Activated gamma-delta T cell (primary cell): ENCODE data around the gene TMCC2.
"Not testable (repeated sequence)": the region's sequence is repeated elsewhere in the genome, so short reads cannot be mapped to it uniquely, and the experiment has no call there.

Experiments used
- DNase-seq: peaks from one replicate; lab custom pipeline; 2025; lab: John Stamatoyannopoulos, UW

TMCC2 gene

DNA sequence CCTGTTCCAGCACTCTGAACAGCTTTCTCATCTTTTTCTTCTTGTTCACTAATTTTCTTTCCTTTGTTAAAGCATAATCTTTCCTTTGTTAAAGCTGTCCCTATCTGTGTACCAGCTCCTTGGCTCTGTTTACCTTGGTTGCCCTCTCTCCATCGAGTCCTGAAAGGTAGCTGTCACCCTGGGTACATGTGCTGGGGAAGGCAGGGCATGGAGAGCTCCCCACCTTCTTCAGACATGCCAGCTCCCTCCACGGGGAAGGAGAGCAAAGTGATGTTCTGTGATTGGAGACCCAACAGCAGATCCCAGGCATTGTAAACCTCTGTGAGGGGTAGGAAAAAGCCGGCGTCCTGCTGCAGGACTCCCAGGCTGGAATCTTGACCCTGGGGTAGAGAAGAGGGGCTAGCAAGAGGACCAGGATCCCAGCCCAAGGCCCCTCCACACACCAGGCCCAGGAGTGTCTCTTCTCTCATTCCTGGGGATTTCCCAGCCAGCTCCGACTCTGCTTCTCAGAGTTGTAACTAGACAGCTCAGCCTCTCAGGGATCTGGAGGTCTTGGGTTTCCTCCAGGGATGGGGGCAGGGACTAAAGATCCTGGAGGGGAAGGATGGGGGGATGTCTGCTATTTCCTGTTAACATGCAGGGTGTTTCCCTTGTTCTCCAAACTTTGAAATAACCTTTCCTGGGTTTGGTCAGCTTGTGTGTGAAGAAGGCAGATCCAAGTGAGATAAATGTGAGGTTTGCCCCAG, 34.4 kb downstream of the TMCC2 start:
- DNase-seq, result no peak

DNA sequence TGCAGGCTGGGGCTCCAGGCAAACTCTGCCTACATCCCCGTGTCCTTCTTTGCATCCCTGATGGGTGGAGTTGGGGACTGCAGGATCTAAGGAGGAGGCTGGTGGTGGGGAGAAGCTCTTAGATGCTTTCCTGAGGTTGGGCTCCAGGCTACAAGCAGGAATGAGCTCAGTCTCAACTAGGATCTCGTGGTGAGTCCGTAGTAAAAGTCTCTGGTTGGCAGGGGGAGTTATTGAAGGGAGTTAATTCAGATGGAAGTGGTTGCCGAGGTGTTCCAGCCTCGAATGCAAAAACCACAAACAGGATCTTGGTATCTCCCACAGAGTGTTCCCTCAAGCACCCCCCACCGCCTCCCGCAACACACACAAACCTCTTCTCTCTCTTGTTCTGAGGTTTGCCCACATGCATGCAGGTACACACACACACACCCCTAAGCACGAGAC, 35.0 kb downstream of the TMCC2 start:
- no peak for DNase-seq

- no peak for DNase-seq
These were observed 35.9 kb downstream of the TMCC2 start for GRCh38 chr1:205263580-205264190.

DNA sequence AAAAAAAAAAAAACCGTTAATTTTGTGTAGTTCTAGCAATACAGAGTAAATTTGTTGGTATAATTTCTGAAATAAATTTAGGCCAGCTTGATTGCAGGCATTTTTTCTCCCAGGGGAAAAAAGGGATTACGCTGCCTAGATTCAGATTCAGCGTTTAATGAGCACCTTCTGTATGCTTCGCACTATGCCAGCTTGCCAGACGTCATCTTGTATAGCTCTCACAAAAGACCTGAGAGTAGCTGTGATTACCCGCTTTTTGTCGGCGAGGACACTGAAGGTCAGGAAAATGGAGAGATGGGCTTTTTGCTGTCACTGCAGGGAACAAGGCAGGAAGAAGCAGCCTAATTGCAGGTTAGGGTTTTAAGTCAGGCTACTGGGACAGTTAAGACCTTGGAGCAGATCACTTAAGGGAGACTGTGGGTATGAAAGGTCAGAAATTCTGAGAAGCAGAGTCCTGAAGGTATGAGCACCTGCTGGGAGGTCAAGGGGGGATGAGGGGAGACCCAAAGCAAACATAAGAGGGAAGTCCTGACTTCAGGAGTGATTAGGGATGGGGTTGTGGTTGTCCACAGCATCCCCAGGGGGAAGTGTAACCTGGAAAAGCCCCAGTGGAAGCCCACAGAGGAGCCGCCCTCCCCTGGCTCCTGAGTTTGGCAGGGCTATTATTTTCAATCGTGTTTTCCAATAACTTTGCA, 39.0 kb downstream of the TMCC2 start:
- DNase-seq, result no peak

- no peak for DNase-seq
These were observed 39.7 kb downstream of the TMCC2 start for GRCh38 chr1:205267306-205267902.

DNA sequence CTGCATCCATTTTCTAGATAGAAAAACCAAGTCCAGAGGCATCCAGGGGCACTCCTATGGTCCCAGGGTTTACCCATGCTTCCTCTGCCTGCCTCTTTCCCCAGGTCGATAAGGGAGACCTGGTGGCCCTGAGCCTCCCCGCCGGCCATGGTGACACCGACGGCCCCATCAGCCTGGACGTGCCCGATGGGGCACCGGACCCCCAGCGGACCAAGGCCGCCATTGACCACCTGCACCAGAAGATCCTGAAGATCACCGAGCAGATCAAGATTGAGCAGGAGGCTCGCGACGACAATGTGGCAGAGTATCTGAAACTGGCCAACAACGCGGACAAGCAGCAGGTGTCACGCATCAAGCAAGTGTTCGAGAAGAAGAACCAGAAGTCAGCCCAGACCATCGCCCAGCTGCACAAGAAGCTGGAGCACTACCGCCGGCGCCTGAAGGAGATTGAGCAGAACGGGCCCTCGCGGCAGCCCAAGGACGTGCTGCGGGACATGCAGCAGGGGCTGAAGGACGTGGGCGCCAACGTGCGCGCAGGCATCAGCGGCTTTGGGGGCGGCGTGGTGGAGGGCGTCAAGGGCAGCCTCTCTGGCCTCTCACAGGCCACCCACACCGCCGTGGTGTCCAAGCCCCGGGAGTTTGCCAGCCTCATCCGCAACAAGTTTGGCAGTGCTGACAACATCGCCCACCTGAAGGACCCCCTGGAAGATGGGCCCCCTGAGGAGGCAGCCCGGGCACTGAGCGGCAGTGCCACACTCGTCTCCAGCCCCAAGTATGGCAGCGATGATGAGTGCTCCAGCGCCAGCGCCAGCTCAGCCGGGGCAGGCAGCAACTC, 41.3 kb downstream of the TMCC2 start:
- no peak for DNase-seq

DNA sequence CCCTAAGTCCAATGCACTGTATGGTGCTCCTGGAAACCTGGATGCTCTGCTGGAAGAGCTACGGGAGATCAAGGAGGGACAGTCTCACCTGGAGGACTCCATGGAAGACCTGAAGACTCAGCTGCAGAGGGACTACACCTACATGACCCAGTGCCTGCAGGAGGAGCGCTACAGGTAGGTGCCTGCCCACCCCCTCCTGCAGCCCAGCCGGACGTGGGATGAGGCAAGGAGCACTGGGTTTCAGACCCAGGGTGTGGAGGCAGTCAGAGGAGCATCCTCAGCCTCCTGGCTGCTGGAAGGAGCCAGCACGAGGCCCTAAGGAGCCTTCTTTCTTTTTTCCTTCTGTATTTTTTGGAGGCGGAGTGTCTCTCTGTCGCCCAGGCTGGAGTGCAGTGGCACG, 42.0 kb downstream of the TMCC2 start:
- DNase-seq, result no peak

GRCh38 chr1:205270271-205270670, 42.5 kb downstream of the TMCC2 start:
- DNase-seq, result no peak

DNA sequence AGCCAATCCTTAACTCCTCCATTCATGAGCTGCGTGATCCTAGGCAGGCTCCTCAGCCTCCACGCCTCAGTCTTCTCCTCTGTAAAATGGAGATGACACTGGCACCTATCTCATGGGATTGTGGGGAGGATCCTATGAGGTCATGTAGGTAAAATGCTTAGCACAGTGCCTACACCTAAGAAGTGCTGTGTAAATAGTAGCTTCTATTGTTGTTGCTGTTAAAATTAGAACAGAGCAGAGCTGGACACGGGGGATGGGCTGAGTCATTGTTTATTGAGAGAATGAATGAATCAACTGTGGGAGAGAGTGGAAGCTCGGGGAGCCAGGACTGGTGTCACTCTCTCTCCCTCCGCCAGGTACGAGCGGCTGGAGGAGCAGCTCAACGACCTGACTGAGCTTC, 43.0 kb downstream of the TMCC2 start:
- no peak for DNase-seq

- no peak for DNase-seq
These were observed 43.5 kb downstream of the TMCC2 start for GRCh38 chr1:205271277-205271676.

DNA sequence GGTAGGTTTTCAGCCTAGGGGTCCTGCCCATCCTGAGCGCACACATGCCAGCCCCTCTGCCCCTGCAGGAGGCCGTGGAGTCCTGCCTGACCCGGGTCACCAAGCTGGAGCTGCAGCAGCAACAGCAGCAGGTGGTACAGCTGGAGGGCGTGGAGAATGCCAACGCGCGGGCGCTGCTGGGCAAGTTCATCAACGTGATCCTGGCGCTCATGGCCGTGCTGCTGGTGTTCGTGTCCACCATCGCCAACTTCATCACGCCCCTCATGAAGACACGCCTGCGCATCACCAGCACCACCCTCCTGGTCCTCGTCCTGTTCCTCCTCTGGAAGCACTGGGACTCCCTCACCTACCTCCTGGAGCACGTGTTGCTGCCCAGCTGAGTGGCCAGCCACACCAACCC, 44.0 kb downstream of the TMCC2 start:
- no peak for DNase-seq

DNA sequence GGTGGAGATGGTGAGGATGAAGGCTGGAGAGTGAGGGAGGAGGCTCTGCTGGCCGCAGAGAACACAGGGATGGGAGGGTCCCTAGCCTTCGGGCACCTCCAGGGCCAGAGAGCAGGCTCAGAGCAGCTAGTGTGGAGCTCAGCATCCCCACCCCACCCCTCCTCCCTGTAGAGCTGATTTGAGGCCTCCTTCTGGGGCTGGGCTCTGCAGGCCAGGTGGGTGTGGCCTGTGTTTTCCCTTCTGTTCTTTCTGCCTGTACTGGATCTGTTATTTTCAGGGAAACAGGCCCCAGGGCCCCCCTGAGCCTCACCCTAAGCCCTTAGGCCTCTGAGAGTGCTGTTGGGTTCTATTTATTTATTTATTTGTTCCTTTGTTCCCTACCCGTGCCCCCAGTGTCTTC, 44.8 kb downstream of the TMCC2 start:
- DNase-seq, result no peak

DNA sequence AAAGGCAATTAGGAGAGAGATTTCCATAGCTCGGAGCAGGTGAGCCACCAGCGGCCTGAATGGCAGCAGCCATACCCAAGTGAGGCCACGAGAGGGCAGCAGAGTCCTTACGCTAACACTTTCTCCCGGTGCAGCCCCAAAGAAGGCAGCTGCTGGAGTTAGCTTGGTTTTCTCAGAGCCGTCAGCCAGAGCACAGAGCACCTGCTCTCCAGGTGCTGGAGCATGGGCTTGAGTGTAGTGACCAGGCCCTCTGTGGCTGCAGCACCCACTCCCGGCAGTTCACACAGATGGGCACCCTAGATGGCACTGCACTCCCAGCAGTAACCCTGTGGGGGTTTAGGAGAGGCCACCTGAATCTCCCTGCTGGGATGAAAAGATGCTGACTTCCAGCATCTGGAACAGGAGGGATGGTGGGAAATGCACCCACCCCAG, 45.8 kb downstream of the TMCC2 start:
- no peak for DNase-seq

- DNase-seq, result no peak
These were observed 46.4 kb downstream of the TMCC2 start for GRCh38 chr1:205274041-205274691.

- no peak for DNase-seq
These were observed 47.4 kb downstream of the TMCC2 start for GRCh38 chr1:205275133-205275532.

GRCh38 chr1:205275916-205276688, 48.4 kb downstream of the TMCC2 start:
- DNase-seq, result no peak

DNA sequence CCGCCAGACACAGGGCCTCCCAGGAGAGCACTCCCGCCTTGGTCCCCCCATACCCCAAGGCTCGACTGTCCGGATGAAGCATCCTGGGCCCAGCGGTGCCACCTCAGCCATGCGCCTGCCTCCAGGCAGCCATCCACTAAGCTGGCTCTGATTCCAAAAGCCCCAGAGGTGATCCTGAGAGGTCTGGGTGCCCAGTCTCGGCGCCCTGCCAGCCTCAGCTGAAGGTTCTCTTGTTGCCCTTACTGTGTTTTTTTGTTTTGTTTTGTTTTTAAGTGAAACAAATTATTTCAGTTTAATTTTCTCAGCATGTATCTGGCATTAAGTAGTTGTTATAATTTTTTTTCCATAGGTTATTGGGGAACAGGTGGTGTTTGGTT, 48.9 kb downstream of the TMCC2 start:
- DNase-seq, result no peak

DNA sequence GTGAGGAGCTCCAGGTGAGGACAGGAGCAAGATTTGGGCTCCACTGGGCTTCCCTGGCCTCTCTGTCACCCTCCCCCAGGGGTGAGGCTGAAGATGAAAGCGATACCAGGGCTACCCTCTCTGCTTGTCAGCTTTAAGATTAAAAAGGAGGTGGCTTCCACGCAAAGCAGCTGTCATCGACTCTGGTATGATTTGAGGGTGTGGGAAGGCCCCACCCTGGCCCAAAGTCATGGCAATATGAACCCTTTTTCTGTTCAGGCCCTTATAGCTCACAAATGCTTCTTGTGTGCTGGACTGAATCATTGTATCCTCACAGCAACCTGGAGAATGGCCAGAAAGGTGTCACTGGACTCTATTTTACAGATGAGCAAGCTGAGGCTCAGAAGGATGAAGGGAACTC, 52.2 kb downstream of the TMCC2 start:
- no peak for DNase-seq

DNA sequence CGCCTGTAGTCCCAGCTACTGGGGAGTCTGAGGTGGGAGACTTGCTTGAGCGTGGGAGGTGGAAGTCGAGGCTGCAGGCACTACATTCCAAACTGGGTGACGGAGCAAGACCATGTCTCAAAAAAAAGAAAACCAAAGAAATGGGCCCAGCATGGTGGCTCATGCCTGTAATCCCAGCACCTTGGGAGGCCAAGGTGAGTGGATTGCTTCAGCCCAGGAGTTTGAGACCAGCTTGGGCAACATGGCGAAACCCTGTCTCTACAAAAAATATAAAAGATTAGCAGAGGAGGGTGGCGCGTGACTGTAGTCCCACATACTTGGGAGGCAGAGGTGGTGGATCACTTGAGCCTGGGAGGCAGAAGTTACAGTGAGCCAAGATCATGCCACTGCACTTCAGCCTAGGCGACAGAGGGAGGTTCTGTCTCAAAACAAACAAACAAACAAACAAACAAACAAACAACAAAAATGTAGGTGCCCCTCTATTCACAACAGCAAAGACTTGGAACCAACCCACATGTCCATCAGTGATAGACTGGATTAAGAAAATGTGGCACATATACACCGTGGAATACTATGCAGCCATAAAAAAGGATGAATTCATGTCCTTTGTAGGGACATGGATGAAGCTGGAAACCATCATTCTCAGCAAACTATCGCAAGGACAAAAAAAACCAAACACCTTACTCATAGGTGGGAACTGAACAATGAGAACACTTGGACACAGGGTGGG, 53.1 kb downstream of the TMCC2 start:
- not testable (repeated sequence) for DNase-seq
